Stimulated activated CD8-positive, alpha-beta memory T cell treated with anti-CD3 and anti-CD28 coated beads, Interleukin-4, amount 100 ng/mL, for 1 hour (primary cell): ENCODE results near the gene PGGHG.

Source experiments
- DNase-seq, 2 donors: peaks; one replicate each; pipeline ENCODE4 v3.0.0-alpha.2; 2020; ENCODE audit warnings: low read depth in 2 of 2, low spot score in 1 of 2

PGGHG gene

DNA sequence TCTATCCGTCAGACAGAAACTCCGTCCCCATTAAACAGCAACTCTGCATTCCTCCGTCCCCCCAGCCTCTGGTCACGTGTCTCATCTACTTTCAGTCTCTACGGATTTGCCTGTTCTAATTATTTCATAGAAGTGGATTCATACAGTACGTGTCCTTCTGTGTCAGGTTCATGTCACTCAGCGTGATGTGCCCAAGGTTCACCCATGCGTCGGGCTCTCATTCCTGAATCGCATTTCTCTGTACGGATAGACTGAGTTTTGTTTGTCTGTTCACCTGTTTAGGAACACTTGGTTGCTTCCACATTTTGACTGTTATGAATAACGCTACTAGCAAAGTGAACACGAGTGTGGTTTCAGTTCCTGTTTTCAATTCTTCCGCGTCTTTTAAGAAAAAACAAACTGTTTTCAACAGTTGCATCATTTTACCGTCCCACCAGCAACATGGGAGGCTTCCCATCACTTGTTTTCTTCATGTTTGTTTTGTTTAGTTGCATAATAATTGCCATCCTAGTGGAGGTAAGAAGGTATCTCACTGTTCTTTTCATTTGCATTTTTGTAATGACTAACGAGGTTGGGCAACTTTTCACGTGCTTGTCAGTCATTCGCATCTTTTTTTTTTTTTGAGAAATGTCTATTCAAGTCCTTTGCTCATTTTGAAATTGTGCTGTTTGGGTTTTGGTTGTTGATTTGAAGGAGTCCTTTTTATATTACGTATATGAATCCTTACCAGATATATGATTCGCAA is 19.6 kb upstream of the PGGHG start:
- no peak for DNase-seq

- DNase-seq, result no peak
Measured at GRCh38 chr11:270451-271318, 18.2 kb upstream of the PGGHG start.

- no peak for DNase-seq
Measured at GRCh38 chr11:271319-271715, 17.6 kb upstream of the PGGHG start.

GRCh38 chr11:272195-272930 is 16.6 kb upstream of the PGGHG start:
- no peak for DNase-seq

- no peak for DNase-seq
Measured at GRCh38 chr11:272931-273198, 16.1 kb upstream of the PGGHG start.

GRCh38 chr11:276219-276618 is 12.7 kb upstream of the PGGHG start:
- DNase-seq, result no peak

DNA sequence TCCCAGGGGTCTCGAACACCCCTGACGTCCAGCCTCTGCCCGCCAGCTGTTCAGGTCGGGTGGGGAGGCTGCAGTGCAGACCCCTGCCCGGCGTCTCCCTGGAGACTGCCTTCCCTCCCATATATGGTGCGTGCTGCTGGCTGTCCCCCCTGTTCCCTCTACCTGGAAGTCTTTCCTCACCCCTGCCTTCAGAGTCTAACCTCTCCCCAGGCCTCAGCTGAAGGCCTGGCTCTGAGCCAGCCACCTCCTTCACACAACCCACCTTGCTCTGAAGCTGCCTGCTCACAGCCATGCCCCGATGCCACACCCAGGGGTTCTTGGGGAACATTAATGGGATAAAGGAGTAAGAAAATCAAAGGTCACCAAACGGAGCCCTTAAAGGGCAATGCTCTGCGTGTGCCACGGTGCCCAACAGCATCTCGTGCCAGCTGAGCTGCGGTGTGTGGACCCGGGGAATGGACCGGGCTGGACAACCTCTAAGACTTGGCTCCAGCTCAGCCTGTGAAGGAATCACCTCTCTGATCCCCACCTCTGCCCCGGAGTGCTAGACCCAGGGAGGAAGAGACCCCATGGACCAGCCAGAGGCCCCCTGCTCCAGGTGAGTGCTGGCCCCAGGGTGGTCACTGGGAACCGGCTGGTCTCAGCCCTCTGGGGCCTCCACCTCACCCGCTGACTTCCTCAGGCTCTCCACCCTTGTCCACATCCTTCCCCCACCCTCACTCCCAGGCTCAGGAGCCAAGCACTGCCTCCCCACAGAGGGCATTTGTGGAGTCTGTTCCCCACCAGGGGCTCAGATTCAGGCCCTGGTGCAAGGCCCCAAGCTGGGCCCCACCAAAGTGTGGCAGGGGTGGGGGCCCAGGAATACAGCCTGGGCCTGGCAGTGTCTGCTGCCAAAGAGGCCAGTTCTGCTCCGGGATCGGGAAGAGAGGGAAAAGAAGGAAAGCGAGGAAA is 10.7 kb upstream of the PGGHG start, which contains the start of gene NLRP6:
TSS of gene NLRP6 (plus strand) at position 407 of the 951 bp plus-strand sequence. CDS start at position 570, 163 bp downstream.
- no peak for DNase-seq

DNA sequence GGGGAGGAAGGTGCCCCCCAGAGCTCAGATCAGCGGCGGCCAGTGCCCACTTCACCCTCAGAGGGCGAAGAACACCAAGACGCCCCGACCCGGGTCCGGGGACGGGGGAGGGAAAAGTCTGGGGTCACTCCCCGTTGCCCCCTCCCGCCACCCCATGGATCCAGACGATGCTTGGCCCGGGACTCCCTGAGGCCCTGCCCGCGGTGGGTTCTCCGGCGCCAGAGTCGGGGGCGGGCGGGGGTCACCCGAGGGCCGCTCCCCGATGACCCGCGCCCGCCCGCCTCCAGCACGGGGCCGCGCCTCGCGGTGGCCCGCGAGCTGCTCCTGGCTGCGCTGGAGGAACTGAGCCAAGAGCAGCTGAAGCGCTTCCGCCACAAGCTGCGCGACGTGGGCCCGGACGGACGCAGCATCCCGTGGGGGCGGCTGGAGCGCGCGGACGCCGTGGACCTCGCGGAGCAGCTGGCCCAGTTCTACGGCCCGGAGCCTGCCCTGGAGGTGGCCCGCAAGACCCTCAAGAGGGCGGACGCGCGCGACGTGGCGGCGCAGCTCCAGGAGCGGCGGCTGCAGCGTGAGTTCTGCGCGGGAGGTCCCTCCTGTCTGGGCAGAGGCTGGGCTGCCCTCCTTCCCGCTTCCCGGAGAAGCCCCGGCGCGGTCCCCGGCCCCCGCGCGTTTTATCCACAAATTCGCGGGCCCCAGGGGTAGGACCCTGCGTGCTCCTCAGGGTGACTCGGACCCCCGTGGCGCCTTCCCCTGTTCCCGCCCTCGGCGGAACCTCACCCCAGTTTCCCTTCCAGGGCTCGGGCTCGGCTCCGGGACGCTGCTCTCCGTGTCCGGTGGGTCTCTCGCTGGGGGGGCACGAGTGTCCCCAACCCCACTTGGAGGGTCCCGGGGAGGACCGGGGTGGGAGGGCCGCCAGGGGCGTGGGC is 9.6 kb upstream of the PGGHG start:
- no peak for DNase-seq

DNA sequence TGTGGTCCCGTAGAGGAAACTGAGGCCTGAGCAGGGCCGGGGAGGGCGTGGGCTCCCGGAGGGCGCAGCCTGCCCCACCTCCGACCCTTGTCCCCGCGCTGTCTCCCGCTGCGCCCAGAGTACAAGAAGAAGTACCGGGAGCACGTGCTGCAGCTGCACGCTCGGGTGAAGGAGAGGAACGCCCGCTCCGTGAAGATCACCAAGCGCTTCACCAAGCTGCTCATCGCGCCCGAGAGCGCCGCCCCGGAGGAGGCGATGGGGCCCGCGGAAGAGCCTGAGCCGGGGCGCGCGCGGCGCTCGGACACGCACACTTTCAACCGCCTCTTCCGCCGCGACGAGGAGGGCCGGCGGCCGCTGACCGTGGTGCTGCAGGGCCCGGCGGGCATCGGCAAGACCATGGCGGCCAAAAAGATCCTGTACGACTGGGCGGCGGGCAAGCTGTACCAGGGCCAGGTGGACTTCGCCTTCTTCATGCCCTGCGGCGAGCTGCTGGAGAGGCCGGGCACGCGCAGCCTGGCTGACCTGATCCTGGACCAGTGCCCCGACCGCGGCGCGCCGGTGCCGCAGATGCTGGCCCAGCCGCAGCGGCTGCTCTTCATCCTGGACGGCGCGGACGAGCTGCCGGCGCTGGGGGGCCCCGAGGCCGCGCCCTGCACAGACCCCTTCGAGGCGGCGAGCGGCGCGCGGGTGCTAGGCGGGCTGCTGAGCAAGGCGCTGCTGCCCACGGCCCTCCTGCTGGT is 8.8 kb upstream of the PGGHG start:
- no peak for DNase-seq

- no peak for DNase-seq
Measured at GRCh38 chr11:280706-281485, 8.0 kb upstream of the PGGHG start.

GRCh38 chr11:281486-282161 is 7.3 kb upstream of the PGGHG start:
- DNase-seq, result no peak

- no peak for DNase-seq
Measured at GRCh38 chr11:282171-282570, 6.8 kb upstream of the PGGHG start.

- DNase-seq, result no peak
Measured at GRCh38 chr11:282630-283360, 6.1 kb upstream of the PGGHG start.

GRCh38 chr11:283405-284104 is 5.4 kb upstream of the PGGHG start:
- no peak for DNase-seq

DNA sequence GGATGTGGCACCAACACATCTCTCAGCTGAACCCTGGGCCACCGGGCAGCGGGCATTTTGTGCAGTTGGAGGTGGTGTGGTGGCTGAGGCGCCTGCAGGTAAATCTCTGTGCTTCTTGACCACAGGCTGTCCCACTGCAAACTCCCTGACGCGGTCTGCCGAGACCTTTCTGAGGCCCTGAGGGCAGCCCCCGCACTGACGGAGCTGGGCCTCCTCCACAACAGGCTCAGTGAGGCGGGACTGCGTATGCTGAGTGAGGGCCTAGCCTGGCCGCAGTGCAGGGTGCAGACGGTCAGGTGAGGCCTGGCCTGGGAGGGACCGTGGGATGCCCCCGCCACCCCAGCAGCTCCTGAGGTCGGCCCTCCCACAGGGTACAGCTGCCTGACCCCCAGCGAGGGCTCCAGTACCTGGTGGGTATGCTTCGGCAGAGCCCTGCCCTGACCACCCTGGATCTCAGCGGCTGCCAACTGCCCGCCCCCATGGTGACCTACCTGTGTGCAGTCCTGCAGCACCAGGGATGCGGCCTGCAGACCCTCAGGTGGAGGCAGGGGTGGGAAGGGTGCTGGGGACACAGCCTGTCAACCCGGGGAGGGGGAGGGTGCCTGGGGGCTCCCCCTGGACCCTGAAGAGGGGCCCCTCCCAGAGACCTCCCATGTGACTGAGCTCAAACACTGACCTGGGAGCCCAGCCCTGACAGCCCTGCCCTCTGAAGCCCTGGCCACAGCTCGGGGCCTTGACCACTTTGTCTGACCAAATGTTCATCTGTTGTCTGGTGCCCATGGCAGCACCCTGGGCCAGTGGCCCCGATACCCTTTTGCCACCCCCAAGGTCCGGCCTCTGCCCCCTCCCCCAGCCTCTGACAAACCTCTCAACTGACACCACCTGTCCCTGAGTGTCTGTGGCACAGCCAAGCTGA is 4.6 kb upstream of the PGGHG start:
- no peak for DNase-seq
